Transverse colon (tissue), 4 donors: ENCODE results near the gene SLC6A13. TPM values are rescaled to one million over a fixed set of nuclear protein-coding genes. Genes with fewer than 3 reads are reported as not detected.

Experiments
- DNase-seq: peaks from one replicate; pipeline ENCODE4 v3.0.0-alpha.2; 2019
- H3K27ac ChIP-seq, 4 donors: fragments of 200-600 bp; sonication (generic); 2 replicates each; pipeline ENCODE4 v1.5.1; 2016 to 2018; ENCODE audit warnings: inconsistent platforms in 4 of 4
- H3K27me3 ChIP-seq: fragments of 200-600 bp; sonication (generic); 2 replicates; pipeline ENCODE4 v1.5.1; 2017; ENCODE audit warnings: inconsistent platforms
- H3K36me3 ChIP-seq, 4 donors: fragments of 200-600 bp; sonication (generic); 2 replicates each; pipeline ENCODE4 v1.5.1; 2017 to 2019; ENCODE audit warnings: inconsistent platforms in 4 of 4
- H3K4me1 ChIP-seq, 4 donors: fragments of 200-600 bp; sonication (generic); 2 replicates each; pipeline ENCODE4 v1.5.1; 2017 to 2020; ENCODE audit warnings: inconsistent platforms in 4 of 4
- H3K4me3 ChIP-seq, 4 donors: fragments of 200-600 bp; sonication (generic); 1 replicate in 1 of 4; 2 replicates in 3 of 4; pipeline versions ENCODE4 v1.5.1 to v1.6.1; 2017 to 2019; ENCODE audit warnings: inconsistent platforms in 4 of 4
- H3K9me3 ChIP-seq, 2 donors: fragments of 200-600 bp; sonication (generic); 2 replicates each; pipeline ENCODE4 v1.5.1; 2017 to 2019; ENCODE audit warnings: inconsistent platforms in 2 of 2
- CTCF ChIP-seq, 5 experiments: fragments of 200-600 bp in 3 of 5; fragments of 450-650 bp in 2 of 5; sonication (generic) in 3 of 5; IDR thresholded peaks; 1 replicate in 2 of 5; 2 replicates in 3 of 5; pipeline ENCODE4 v1.5.1; 2016 to 2017; ENCODE audit warnings: antibody characterized with exemption in 5 of 5, inconsistent platforms in 3 of 5, mild to moderate bottlenecking in 2 of 5, moderate library complexity in 1 of 5
- EP300 ChIP-seq: sonication (generic); formaldehyde crosslinking; IDR thresholded peaks from one replicate; pipeline ENCODE4 v1.6.1; 2017; ENCODE audit warnings: antibody characterized with exemption, low read depth
- POLR2A ChIP-seq: fragments of 450-650 bp; IDR thresholded peaks from one replicate; pipeline ENCODE4 v1.6.1; 2016; ENCODE audit warnings: antibody characterized with exemption, mild to moderate bottlenecking, moderate library complexity
- POLR2AphosphoS5 ChIP-seq, 3 donors: sonication (generic); formaldehyde crosslinking; IDR thresholded peaks; one replicate each; pipeline ENCODE4 v1.6.1; 2016; ENCODE audit warnings: antibody characterized with exemption in 3 of 3
- WGBS, 2 donors: methylation state at CpG; one replicate each; pipeline ENCODE4 v1.1.5; 2018; ENCODE audit warnings: low coverage in 1 of 2; 5-methylcytosine and 5-hydroxymethylcytosine counted together
- in situ Hi-C, 4 donors: fragments of 200-750 bp; cut with MboI; loops; one replicate each; pipeline versions ENCODE4 v1.15.0 to v1.15.1; 2017; ENCODE audit warnings: low sequenced_read_pairs in 3 of 4, low pct_ligation_motif_present in 1 of 4, low pct_unique_long_range_greater_than_20kb in 1 of 4
- intact Hi-C: fragments of 100-400 bp; cut with DNase I; formaldehyde crosslinking; loops from one replicate; pipeline ENCODE4 v1.15.1; 2023; ENCODE audit warnings: low total_unique reads
- total RNA-seq, 4 donors: library from RNA; depleted of rRNA; stranded (reverse); fragments of >200 nt; gene quantifications; one replicate each; pipeline ENCODE4 v1.1.0, GENCODE V29; 2016

Gene SLC6A13
- total RNA-seq, 4 donors from 2014 or later: not detected

DNA sequence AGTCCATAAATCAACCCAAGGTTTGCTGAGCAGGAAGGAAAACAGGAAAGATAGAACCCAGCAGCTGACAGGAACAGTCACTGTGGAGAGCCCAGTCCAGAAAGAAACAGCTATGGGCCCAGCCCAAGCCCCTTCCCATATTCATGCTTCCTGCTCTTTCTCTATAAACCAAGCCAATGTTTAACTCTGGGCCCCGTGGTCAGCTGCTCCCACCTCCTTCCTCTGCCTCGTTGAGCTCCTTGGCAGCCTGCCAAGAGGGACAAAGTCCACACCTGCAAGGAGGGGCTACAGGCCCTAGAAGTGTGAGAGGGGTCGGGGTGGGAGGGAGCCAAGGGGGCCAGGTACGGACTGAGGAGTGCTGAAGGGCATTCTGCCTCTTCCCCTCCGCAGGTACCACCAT is 10.0 kb downstream of the SLC6A13 start:
- in situ Hi-C loops (no loop called here), intact Hi-C loops (no loop called here)
- WGBS, 2 donors: 10 to 38% methylated on average over 2 to 5 of the region's 5 CpGs
- Histone ChIP-seq H3K27me3 (peaks cover 10% of the 10 kb centered on the region), H3K4me1 (no peaks in the 10 kb centered on the region), H3K36me3 (no peaks in the 10 kb centered on the region), H3K4me3 (no peak overlapping the region), H3K27ac (no peak overlapping the region), H3K9me3 (peaks cover 4% of the 10 kb centered on the region in 2 donors)
- TF ChIP-seq CTCF (IDR thresholded peaks at IDR 0.05) (no peak), POLR2AphosphoS5 (IDR thresholded peaks at IDR 0.05) (no peak), POLR2A (no peak)
- no peak for DNase-seq

GRCh38 chr12:247271-247670 is 15.4 kb downstream of the SLC6A13 start:
- peaks cover 14 to 17% of the 10 kb centered on the region in 2 donors for H3K9me3 ChIP-seq
- no peaks in the 10 kb centered on the region for H3K4me1 ChIP-seq
- H3K27ac ChIP-seq: no peak overlapping the region
- peaks cover 10% of the 10 kb centered on the region for H3K27me3 ChIP-seq
- 78 to 85% methylated on average over 3 of the region's 3 CpGs for WGBS, 2 donors
- TF ChIP-seq EP300 (no peak), POLR2A (no peak), POLR2AphosphoS5 (IDR thresholded peaks at IDR 0.05) (no peak), CTCF (IDR thresholded peaks at IDR 0.05) (no peak)
- H3K36me3 ChIP-seq: no peaks in the 10 kb centered on the region
- intact Hi-C loops (no loop called here), in situ Hi-C loops (no loop called here)
- DNase-seq: no peak
- no peak overlapping the region for H3K4me3 ChIP-seq

- peaks cover 14 to 17% of the 10 kb centered on the region in 2 donors for H3K9me3 ChIP-seq
- no peak overlapping the region for H3K4me3 ChIP-seq
- 40 to 56% methylated on average over 1 to 4 of the region's 4 CpGs for WGBS, 2 donors
- H3K36me3 ChIP-seq: no peaks in the 10 kb centered on the region
- no peak for TF ChIP-seq CTCF (IDR thresholded peaks at IDR 0.05)
- no peak for TF ChIP-seq POLR2A
- TF ChIP-seq POLR2AphosphoS5 (IDR thresholded peaks at IDR 0.05): no peak
- TF ChIP-seq EP300: no peak
- H3K27ac ChIP-seq: no peak overlapping the region
- DNase-seq: no peak
- no peaks in the 10 kb centered on the region for H3K4me1 ChIP-seq
- intact Hi-C loops: no loop called here
- in situ Hi-C loops: no loop called here
- H3K27me3 ChIP-seq: peaks cover 10% of the 10 kb centered on the region
Observed at GRCh38 chr12:243381-243780, 19.3 kb downstream of the SLC6A13 start.

DNA sequence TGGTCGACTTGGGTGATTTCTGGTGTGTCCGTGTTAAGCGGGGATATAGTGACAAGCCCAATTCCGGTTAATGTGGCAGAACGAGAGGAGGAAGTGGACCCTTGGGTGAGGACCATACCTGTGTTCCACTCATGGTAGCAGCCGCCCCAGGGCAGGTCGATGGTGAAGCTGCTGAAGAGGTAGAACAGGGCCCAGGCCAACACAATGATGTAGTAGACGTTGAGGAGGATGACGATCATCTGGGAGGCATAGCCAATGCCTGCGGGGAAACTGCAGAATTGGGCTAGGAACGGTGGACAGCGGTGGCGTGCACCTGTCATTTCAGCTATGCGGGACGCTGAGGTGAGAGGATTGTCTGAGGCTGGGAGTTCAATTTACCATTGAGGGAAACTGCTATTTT is 20.1 kb downstream of the SLC6A13 start:
- no peaks in the 10 kb centered on the region for H3K4me1 ChIP-seq
- no peak overlapping the region for H3K4me3 ChIP-seq
- in situ Hi-C loops (no loop called here), intact Hi-C loops (no loop called here)
- H3K27ac ChIP-seq: no peak overlapping the region
- no peak for DNase-seq
- H3K36me3 ChIP-seq: no peaks in the 10 kb centered on the region
- H3K27me3 ChIP-seq: peaks cover 10% of the 10 kb centered on the region
- 91 to 92% methylated on average over 13 to 15 of the region's 15 CpGs for WGBS, 2 donors
- H3K9me3 ChIP-seq: peaks cover 9 to 12% of the 10 kb centered on the region in 2 donors
- no peak for TF ChIP-seq POLR2AphosphoS5 (IDR thresholded peaks at IDR 0.05)
- no peak for TF ChIP-seq POLR2A
- TF ChIP-seq CTCF (IDR thresholded peaks at IDR 0.05): no peak
- no peak for TF ChIP-seq EP300
